HCT116 (cell line): Measurements from ENCODE around the gene MUCL1. TPM values are rescaled to one million over a fixed set of nuclear protein-coding genes. Genes with fewer than 3 reads are reported as not detected.

Experiments
- ATAC-seq: fragments of 200-7000 bp; cut with Tn5 transposase; 2 replicates; pipeline ENCODE4 v1.9.1; 2020; ENCODE audit warnings: mild to moderate bottlenecking, moderate library complexity
- BruUV-seq: library from RNA; stranded (reverse); fragments of 400-500 nt; replicated peaks from 2 replicates; lab custom pipeline; 2021; lab: Mats Ljungman, UMichigan
- CTCF ChIA-PET: fragments of 300-600 bp; sonication (Branson Sonifier 250); formaldehyde crosslinking; loops from one replicate; lab custom pipeline; 2021; ENCODE audit warnings: antibody characterized with exemption; lab: Charles Lee
- POLR2A ChIA-PET: fragments of 300-600, 350-600 bp; sonication (Branson Sonifier 250); formaldehyde crosslinking; loops from one replicate; lab custom pipeline; 2021; ENCODE audit warnings: antibody characterized with exemption; lab: Charles Lee
- RAD21 ChIA-PET, 2 experiments: fragments of 300-600 bp; sonication (Branson Sonifier 250); formaldehyde crosslinking; loops; one replicate each; lab custom pipeline; 2023; ENCODE audit warnings: low total read pairs in 2 of 2; ENCODE audit not compliant: uncharacterized antibody in 2 of 2, unreplicated experiment in 2 of 2, low non-redundant PET in 1 of 2; lab: Charles Lee
- DNase-seq: peaks from one replicate; pipeline ENCODE4 v3.0.0-alpha.2; 2010; ENCODE audit warnings: low read depth, low spot score
- H2AFZ ChIP-seq: fragments of 200-600 bp; shearing (Covaris generic), sonication (generic); 2 replicates; pipeline ENCODE4 v1.6.1; 2017; ENCODE audit warnings: low read depth, mixed run types, mixed read lengths, antibody characterized with exemption, low read length; ENCODE audit not compliant: poor library complexity, severe bottlenecking
- H3K27ac ChIP-seq: 2 replicates; pipeline ENCODE4 v1.5.1; 2012; ENCODE audit warnings: low read depth, low read length
- H3K27me3 ChIP-seq: fragments of 200-600 bp; sonication (generic); 2 replicates; pipeline ENCODE4 v1.6.1; 2016; ENCODE audit warnings: mixed run types, low read length, mixed read lengths; ENCODE audit not compliant: insufficient read depth
- H3K36me3 ChIP-seq, 2 experiments: fragments of 200-500 bp in 1 of 2; fragments of 200-600 bp in 1 of 2; sonication (Bioruptor generic) in 1 of 2; sonication (generic) in 1 of 2; 2 replicates each; pipeline versions ENCODE4 v1.5.1 to v1.6.1; 2014 to 2016; ENCODE audit warnings: low read length in 2 of 2, inconsistent platforms in 1 of 2, mixed read lengths in 1 of 2, mixed run types in 1 of 2; ENCODE audit not compliant: insufficient read depth in 2 of 2, control insufficient read depth in 1 of 2
- H3K4me1 ChIP-seq, 2 experiments: fragments of 200-600 bp in 1 of 2; sonication (generic) in 1 of 2; 2 replicates each; pipeline versions ENCODE4 v1.5.1 to v1.6.1; 2012 to 2017; ENCODE audit warnings: low read length in 2 of 2, inconsistent platforms in 1 of 2, mild to moderate bottlenecking in 1 of 2, mixed read lengths in 1 of 2, mixed run types in 1 of 2, moderate library complexity in 1 of 2; ENCODE audit not compliant: insufficient read depth in 2 of 2, control insufficient read depth in 1 of 2
- H3K4me2 ChIP-seq: fragments of 200-600 bp; sonication (generic); 2 replicates; pipeline ENCODE4 v1.6.1; 2017; ENCODE audit warnings: mixed run types, low read length, mixed read lengths
- H3K4me3 ChIP-seq, 2 experiments: fragments of 200-600 bp in 1 of 2; sonication (generic) in 1 of 2; replicated peaks in 1 of 2; 2 replicates each; pipeline ENCODE4 v1.5.1; 2011 to 2016; ENCODE audit warnings: low read length in 2 of 2, control low read depth in 1 of 2, low read depth in 1 of 2, mild to moderate bottlenecking in 1 of 2, mixed read lengths in 1 of 2, mixed run types in 1 of 2
- H3K79me2 ChIP-seq: fragments of 200-600 bp; sonication (generic); 2 replicates; pipeline ENCODE4 v1.6.1; 2017; ENCODE audit warnings: mild to moderate bottlenecking, mixed run types, low read length, moderate library complexity, mixed read lengths; ENCODE audit not compliant: insufficient read depth
- H3K9ac ChIP-seq: fragments of 200-600 bp; sonication (generic); 2 replicates; pipeline ENCODE4 v1.6.1; 2016; ENCODE audit warnings: low read length, mixed read lengths
- H3K9me2 ChIP-seq: fragments of 200-600 bp; sonication (generic), shearing (Covaris generic); 2 replicates; pipeline ENCODE4 v1.6.1; 2017; ENCODE audit warnings: mixed run types, mild to moderate bottlenecking, moderate library complexity; ENCODE audit not compliant: insufficient read depth
- H3K9me3 ChIP-seq, 2 experiments: fragments of 200-500 bp in 1 of 2; fragments of 200-600 bp in 1 of 2; sonication (Bioruptor generic) in 1 of 2; sonication (generic) in 1 of 2; 2 replicates each; pipeline ENCODE4 v1.6.1; 2014 to 2017; ENCODE audit warnings: low read length in 2 of 2, mixed read lengths in 2 of 2, inconsistent platforms in 1 of 2, low read depth in 1 of 2, mild to moderate bottlenecking in 1 of 2, mixed run types in 1 of 2, moderate library complexity in 1 of 2; ENCODE audit not compliant: control insufficient read depth in 1 of 2, insufficient read depth in 1 of 2
- H4K20me1 ChIP-seq: fragments of 200-600 bp; sonication (generic), shearing (Covaris generic); 2 replicates; pipeline ENCODE4 v1.6.1; 2017; ENCODE audit warnings: mixed run types, mild to moderate bottlenecking, moderate library complexity; ENCODE audit not compliant: insufficient read depth
- EZH2phosphoT487 ChIP-seq: fragments of 200-600 bp; IDR thresholded peaks from 2 replicates; pipeline ENCODE4 v1.6.1; 2018; ENCODE audit warnings: antibody characterized with exemption, borderline replicate concordance
- JUND ChIP-seq: IDR thresholded peaks from 2 replicates; pipeline ENCODE4 v1.6.1; 2012
- POLR2A ChIP-seq: IDR thresholded peaks from 2 replicates; pipeline ENCODE4 v1.7.0; 2011; ENCODE audit warnings: borderline replicate concordance; ENCODE audit not compliant: insufficient read depth, insufficient read length; ENCODE audit errors: extremely low read depth
- POLR2AphosphoS5 ChIP-seq: IDR thresholded peaks from 2 replicates; pipeline ENCODE4 v1.6.1; 2011; ENCODE audit warnings: mild to moderate bottlenecking, low read depth, low read length, moderate library complexity
- RAD21 ChIP-seq: IDR thresholded peaks from 2 replicates; pipeline ENCODE4 v1.6.1; 2012; ENCODE audit warnings: low read depth, mild to moderate bottlenecking
- SIN3A ChIP-seq: IDR thresholded peaks from 2 replicates; pipeline ENCODE4 v1.6.1; 2012; ENCODE audit warnings: low read depth
- TCF7L2 ChIP-seq: IDR thresholded peaks from 2 replicates; pipeline ENCODE4 v1.7.0; 2011; ENCODE audit warnings: borderline replicate concordance, inconsistent platforms; ENCODE audit not compliant: insufficient read depth, insufficient read length; ENCODE audit errors: extremely low read depth
- ZNF274 ChIP-seq: fragments of 200-500 bp; sonication (Bioruptor generic); IDR thresholded peaks from 2 replicates; pipeline ENCODE4 v1.6.1; 2014; ENCODE audit warnings: mild to moderate bottlenecking, low read depth, low read length, inconsistent platforms
- intact Hi-C: fragments of 100-400 bp; cut with micrococcal nuclease; formaldehyde crosslinking; loops from 2 replicates; pipeline ENCODE4 v1.10.0; 2022
- total RNA-seq: library from RNA; stranded (reverse); gene quantifications from one replicate; pipeline ENCODE4 v1.2.1, GENCODE V29; 2021; ENCODE audit not compliant: unreplicated experiment
- TF ChIP-seq, protein P1 (sequence below): IDR thresholded peaks from 2 replicates; pipeline ENCODE4 v1.6.1; 2012
- TF ChIP-seq, protein P2 (sequence below), 3 experiments: fragments of 200-600 bp in 1 of 3; sonication (generic) in 1 of 3; IDR thresholded peaks in 2 of 3; conservative IDR thresholded peaks in 1 of 3; 2 replicates each; pipeline ENCODE4 v1.5.1; 2012 to 2017; ENCODE audit warnings: low read depth in 2 of 3, low read length in 2 of 3, antibody characterized with exemption in 1 of 3, borderline replicate concordance in 1 of 3, control low read depth in 1 of 3, mild to moderate bottlenecking in 1 of 3, mixed read lengths in 1 of 3, mixed run types in 1 of 3, moderate library complexity in 1 of 3; ENCODE audit not compliant: insufficient read depth in 1 of 3
- TF ChIP-seq, protein P3 (sequence below): IDR thresholded peaks from 2 replicates; pipeline ENCODE4 v1.6.1; 2012
- TF ChIP-seq, protein P4 (sequence below): IDR thresholded peaks from 2 replicates; pipeline ENCODE4 v1.6.1; 2012; ENCODE audit warnings: low read depth

MUCL1 gene
- total RNA-seq, 1 experiment from 2014 or later: not detected

DNA sequence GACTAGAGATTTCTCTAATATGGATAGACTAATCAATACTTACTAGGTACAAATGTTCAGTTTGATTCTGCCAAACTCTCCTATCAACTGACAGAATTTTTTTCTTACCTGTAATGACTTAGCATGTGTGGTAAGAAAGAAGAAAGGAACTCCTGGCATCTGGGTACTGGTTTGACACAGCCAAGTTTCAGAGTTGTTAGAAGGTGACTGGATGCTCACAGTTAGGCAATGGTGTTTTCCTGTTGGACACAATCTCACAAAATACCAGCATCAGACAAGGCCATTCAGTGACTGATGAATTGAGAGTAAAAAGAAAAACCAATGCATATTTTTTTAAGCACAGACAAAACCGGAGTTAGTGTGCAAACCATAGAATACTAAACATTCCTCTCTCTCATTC lies 4.2 kb downstream of the MUCL1 start:
- no peak overlapping the region for H3K9ac ChIP-seq
- ATAC-seq: no peak
- no peak overlapping the region for H2AFZ ChIP-seq
- TF ChIP-seq TCF7L2 (no peak), SIN3A (no peak), EZH2phosphoT487 (no peak), ZNF274 (no peak)
- TF ChIP-seq, protein P1, sequence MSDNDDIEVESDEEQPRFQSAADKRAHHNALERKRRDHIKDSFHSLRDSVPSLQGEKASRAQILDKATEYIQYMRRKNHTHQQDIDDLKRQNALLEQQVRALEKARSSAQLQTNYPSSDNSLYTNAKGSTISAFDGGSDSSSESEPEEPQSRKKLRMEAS: no peak
- TF ChIP-seq, protein P2, sequence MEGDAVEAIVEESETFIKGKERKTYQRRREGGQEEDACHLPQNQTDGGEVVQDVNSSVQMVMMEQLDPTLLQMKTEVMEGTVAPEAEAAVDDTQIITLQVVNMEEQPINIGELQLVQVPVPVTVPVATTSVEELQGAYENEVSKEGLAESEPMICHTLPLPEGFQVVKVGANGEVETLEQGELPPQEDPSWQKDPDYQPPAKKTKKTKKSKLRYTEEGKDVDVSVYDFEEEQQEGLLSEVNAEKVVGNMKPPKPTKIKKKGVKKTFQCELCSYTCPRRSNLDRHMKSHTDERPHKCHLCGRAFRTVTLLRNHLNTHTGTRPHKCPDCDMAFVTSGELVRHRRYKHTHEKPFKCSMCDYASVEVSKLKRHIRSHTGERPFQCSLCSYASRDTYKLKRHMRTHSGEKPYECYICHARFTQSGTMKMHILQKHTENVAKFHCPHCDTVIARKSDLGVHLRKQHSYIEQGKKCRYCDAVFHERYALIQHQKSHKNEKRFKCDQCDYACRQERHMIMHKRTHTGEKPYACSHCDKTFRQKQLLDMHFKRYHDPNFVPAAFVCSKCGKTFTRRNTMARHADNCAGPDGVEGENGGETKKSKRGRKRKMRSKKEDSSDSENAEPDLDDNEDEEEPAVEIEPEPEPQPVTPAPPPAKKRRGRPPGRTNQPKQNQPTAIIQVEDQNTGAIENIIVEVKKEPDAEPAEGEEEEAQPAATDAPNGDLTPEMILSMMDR (IDR thresholded peaks at IDR 0.05 in 2 of 3, conservative IDR thresholded peaks at IDR 0.05 in 1 of 3; ENCODE audit: borderline replicate concordance in 1 of 3, insufficient read depth in 1 of 3, low read depth in 2 of 3, low read length in 2 of 3): no peak
- TF ChIP-seq, protein P3, sequence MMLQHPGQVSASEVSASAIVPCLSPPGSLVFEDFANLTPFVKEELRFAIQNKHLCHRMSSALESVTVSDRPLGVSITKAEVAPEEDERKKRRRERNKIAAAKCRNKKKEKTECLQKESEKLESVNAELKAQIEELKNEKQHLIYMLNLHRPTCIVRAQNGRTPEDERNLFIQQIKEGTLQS: no peak
- intact Hi-C loops: no loop called here
- no peak overlapping the region for H3K4me3 ChIP-seq
- no peaks in the 10 kb centered on the region for H3K79me2 ChIP-seq
- no peaks in the 10 kb centered on the region for H3K36me3 ChIP-seq
- CTCF ChIA-PET: no interaction called here
- H4K20me1 ChIP-seq: no peaks in the 10 kb centered on the region
- H3K4me2 ChIP-seq: no peak overlapping the region
- no peaks in the 10 kb centered on the region for H3K9me2 ChIP-seq
- H3K9me3 ChIP-seq: no peaks in the 10 kb centered on the region
- H3K27me3 ChIP-seq: peaks cover 66% of the 10 kb centered on the region
- RAD21 ChIA-PET: no interaction called here
- DNase-seq: no peak
- no TSS peak for BruUV-seq
- no peak overlapping the region for H3K27ac ChIP-seq
- no peaks in the 10 kb centered on the region for H3K4me1 ChIP-seq
- POLR2A ChIA-PET: no interaction called here

DNA sequence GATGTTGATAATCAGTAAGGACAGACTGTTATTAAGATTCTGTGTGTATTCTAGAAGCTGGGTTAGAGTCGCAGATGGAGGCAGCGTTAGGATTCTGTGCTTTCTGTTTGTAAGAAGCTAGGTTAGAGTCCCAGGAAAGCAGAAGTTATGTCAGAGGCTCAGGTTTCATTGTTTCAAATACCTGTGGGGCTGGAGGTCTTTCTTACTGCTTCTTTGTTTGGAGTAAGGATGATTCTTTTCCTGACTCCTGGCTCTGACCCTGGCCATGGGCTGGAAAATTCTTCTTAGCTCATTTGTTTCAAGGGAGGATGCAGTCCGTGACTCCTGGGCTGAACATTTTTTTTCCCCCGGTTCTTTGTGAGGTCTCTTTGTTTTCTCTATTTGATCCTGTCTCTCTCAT lies 5.2 kb downstream of the MUCL1 start:
- ATAC-seq: no peak
- H3K4me1 ChIP-seq: no peaks in the 10 kb centered on the region
- intact Hi-C loops: no loop called here
- ChIA-PET CTCF (no interaction called here), POLR2A (no interaction called here), RAD21 (no interaction called here)
- no peaks in the 10 kb centered on the region for H3K36me3 ChIP-seq
- no peaks in the 10 kb centered on the region for H4K20me1 ChIP-seq
- no peaks in the 10 kb centered on the region for H3K9me3 ChIP-seq
- no TSS peak for BruUV-seq
- no peak overlapping the region for H3K9ac ChIP-seq
- DNase-seq: no peak
- no peaks in the 10 kb centered on the region for H3K9me2 ChIP-seq
- no peak overlapping the region for H3K4me2 ChIP-seq
- H2AFZ ChIP-seq: no peak overlapping the region
- H3K27ac ChIP-seq: no peak overlapping the region
- H3K27me3 ChIP-seq: peaks cover 66% of the 10 kb centered on the region
- H3K79me2 ChIP-seq: no peaks in the 10 kb centered on the region
- no peak overlapping the region for H3K4me3 ChIP-seq
- TF ChIP-seq, protein P4, sequence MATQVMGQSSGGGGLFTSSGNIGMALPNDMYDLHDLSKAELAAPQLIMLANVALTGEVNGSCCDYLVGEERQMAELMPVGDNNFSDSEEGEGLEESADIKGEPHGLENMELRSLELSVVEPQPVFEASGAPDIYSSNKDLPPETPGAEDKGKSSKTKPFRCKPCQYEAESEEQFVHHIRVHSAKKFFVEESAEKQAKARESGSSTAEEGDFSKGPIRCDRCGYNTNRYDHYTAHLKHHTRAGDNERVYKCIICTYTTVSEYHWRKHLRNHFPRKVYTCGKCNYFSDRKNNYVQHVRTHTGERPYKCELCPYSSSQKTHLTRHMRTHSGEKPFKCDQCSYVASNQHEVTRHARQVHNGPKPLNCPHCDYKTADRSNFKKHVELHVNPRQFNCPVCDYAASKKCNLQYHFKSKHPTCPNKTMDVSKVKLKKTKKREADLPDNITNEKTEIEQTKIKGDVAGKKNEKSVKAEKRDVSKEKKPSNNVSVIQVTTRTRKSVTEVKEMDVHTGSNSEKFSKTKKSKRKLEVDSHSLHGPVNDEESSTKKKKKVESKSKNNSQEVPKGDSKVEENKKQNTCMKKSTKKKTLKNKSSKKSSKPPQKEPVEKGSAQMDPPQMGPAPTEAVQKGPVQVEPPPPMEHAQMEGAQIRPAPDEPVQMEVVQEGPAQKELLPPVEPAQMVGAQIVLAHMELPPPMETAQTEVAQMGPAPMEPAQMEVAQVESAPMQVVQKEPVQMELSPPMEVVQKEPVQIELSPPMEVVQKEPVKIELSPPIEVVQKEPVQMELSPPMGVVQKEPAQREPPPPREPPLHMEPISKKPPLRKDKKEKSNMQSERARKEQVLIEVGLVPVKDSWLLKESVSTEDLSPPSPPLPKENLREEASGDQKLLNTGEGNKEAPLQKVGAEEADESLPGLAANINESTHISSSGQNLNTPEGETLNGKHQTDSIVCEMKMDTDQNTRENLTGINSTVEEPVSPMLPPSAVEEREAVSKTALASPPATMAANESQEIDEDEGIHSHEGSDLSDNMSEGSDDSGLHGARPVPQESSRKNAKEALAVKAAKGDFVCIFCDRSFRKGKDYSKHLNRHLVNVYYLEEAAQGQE: no peak
- no peak for TF ChIP-seq POLR2AphosphoS5
- TF ChIP-seq RAD21: no peak
- TF ChIP-seq, protein P2 (IDR thresholded peaks at IDR 0.05 in 2 of 3, conservative IDR thresholded peaks at IDR 0.05 in 1 of 3; ENCODE audit: borderline replicate concordance in 1 of 3, insufficient read depth in 1 of 3, low read depth in 2 of 3, low read length in 2 of 3): no peak
- TF ChIP-seq ZNF274: no peak
- TF ChIP-seq POLR2A: no peak
- TF ChIP-seq JUND: no peak
